Fibroblast of gingiva (primary cell): ENCODE results near the gene ZNF433.

Source experiments
- DNase-seq: peaks from one replicate; pipeline ENCODE4 v3.0.0-alpha.2; 2011; ENCODE audit warnings: low read depth

ZNF433 gene

GRCh38 chr19:11989112-11989456 lies 46.4 kb downstream of the ZNF433 start:
- no peak for DNase-seq

- peak; percentile 89 for DNase-seq
These were observed 47.8 kb downstream of the ZNF433 start for GRCh38 chr19:11987405-11988281.

GRCh38 chr19:11986754-11987153 lies 48.7 kb downstream of the ZNF433 start:
- no peak for DNase-seq

GRCh38 chr19:11984986-11985385 lies 50.5 kb downstream of the ZNF433 start:
- DNase-seq: no peak

- no peak for DNase-seq
These were observed 53.0 kb downstream of the ZNF433 start for GRCh38 chr19:11982526-11982925.

GRCh38 chr19:11979527-11979926 lies 56.0 kb downstream of the ZNF433 start:
- DNase-seq: no peak

GRCh38 chr19:11978492-11979100 lies 56.9 kb downstream of the ZNF433 start:
- DNase-seq: no peak

- no peak for DNase-seq
These were observed 62.3 kb downstream of the ZNF433 start for GRCh38 chr19:11973019-11973810.

- no peak for DNase-seq
These were observed 64.4 kb downstream of the ZNF433 start for GRCh38 chr19:11971041-11971440.

- DNase-seq: no peak
These were observed 65.3 kb downstream of the ZNF433 start for GRCh38 chr19:11970174-11970573.

GRCh38 chr19:11964858-11965645 lies 70.4 kb downstream of the ZNF433 start, which contains the start of gene ZNF763:
ZNF763 (plus strand) TSS chr19:11965040; CDS start chr19:11965209, 169 bp downstream.
- DNase-seq: peak; percentile 76
